ENCODE results near the gene RAB30.

RAB30 gene

DNA sequence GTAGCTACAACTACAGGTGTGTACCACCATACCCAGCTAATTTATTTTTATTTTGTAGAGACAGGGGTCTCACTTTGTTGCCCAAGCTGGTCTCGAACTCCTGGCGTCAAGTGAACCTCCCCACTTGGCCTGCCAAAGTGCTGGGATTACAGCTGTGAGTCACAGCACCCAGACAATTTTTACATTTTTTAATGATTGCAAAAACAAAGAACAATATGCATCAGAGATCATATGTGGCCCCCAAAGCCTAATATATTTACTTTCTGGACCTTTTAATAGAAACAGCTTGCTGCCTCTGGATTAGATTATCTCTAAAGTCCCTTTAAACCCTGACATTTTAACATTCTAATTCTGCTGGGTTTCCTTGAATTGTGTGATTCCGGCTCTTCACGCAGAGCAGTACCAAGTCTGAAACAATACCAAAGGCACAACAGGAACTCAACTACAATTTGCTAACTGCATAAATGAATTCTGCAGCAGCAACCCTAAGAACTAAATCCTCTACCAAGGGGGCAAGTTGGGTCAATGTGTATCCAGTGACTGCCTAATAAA is 25.0 kb downstream of the RAB30 start:
- Histone ChIP-seq H3K9me3 (ENCODE audit: control insufficient read depth, insufficient read depth, low read length) (no peaks in the 10 kb centered on the region), H3K27me3 (ENCODE audit: control insufficient read depth, low read length) (no peaks in the 10 kb centered on the region), H3K27ac (ENCODE audit: low read depth, low read length) (no peak overlapping the region), H3K4me2 (ENCODE audit: low read length) (0 out of 2 replicates have a peak overlapping the region, but pooled peaks have one; percentile 50), H3F3A (ENCODE audit: control insufficient read depth, insufficient read depth) (no peaks in the 10 kb centered on the region; the same call in 1 of the 2 replicates), H3K4me1 (ENCODE audit: control insufficient read depth, low read length) (peaks cover 100% of the 10 kb centered on the region), H3K4me3 (ENCODE audit: low read length) (no peak overlapping the region), H4K20me1 (ENCODE audit: control insufficient read depth, insufficient read depth, low read depth, low read length) (peaks cover 6% of the 10 kb centered on the region; the same call in 1 of the 2 replicates), H3K36me3 (ENCODE audit: control insufficient read depth, low read length) (peaks cover 38% of the 10 kb centered on the region), H3K9me2 (replicated peaks; ENCODE audit: control insufficient read depth, low read length) (no peaks in the 10 kb centered on the region), H3K79me2 (ENCODE audit: control insufficient read depth, low read length) (peaks cover 100% of the 10 kb centered on the region)
- TF ChIP-seq, protein P1, sequence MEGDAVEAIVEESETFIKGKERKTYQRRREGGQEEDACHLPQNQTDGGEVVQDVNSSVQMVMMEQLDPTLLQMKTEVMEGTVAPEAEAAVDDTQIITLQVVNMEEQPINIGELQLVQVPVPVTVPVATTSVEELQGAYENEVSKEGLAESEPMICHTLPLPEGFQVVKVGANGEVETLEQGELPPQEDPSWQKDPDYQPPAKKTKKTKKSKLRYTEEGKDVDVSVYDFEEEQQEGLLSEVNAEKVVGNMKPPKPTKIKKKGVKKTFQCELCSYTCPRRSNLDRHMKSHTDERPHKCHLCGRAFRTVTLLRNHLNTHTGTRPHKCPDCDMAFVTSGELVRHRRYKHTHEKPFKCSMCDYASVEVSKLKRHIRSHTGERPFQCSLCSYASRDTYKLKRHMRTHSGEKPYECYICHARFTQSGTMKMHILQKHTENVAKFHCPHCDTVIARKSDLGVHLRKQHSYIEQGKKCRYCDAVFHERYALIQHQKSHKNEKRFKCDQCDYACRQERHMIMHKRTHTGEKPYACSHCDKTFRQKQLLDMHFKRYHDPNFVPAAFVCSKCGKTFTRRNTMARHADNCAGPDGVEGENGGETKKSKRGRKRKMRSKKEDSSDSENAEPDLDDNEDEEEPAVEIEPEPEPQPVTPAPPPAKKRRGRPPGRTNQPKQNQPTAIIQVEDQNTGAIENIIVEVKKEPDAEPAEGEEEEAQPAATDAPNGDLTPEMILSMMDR (IDR thresholded peaks at IDR 0.05; ENCODE audit: low read depth, low read length, poor library complexity, severe bottlenecking): no peak
- no peak for TF ChIP-seq EZH2phosphoT487 (IDR thresholded peaks at IDR 0.05; ENCODE audit: borderline replicate concordance, low read length)

DNA sequence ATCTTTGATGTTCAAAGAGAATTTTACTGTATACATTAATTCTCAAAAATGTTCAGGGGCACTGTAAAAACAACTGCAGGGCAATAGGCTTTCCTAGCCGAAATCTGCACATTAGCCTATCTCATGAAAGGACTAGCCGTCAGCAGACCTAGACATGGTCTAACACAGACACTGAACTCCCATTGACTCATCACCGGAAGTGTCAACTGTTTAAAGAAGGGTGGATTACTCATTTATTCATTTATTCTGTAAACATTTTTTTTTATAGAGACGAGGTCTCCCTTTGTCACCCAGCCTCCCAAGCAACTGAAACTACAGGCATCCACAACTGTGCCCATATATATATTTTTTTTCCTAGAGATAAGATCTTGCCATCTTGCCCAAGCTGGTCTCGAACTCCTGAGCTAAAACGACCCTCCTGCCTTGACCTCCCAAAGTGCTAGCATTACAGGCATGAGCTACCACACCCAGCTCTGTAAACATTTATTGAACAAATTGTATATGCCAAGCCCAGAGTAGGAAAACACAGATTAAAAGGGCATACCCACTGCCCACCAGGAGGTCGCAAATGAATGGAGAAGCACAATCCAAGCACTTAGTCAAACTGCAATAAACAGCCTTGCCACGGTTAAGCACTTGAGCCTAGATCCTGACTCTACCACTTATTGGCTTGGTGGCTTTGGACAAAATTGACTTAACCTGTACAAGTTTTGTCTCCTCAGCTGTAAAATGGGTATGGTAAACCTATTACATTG is 26.6 kb downstream of the RAB30 start:
- H3K9me3 ChIP-seq (ENCODE audit: control insufficient read depth, insufficient read depth, low read length): no peaks in the 10 kb centered on the region
- H3K4me2 ChIP-seq (ENCODE audit: low read length): peak overlapping the region; percentile 50
- no peaks in the 10 kb centered on the region; the same call in 1 of the 2 replicates for H3F3A ChIP-seq (ENCODE audit: control insufficient read depth, insufficient read depth)
- peaks cover 96% of the 10 kb centered on the region for H3K4me1 ChIP-seq (ENCODE audit: control insufficient read depth, low read length)
- peaks cover 29% of the 10 kb centered on the region for H3K36me3 ChIP-seq (ENCODE audit: control insufficient read depth, low read length)
- no peaks in the 10 kb centered on the region for H3K9me2 ChIP-seq (replicated peaks; ENCODE audit: control insufficient read depth, low read length)
- peaks cover 100% of the 10 kb centered on the region for H3K79me2 ChIP-seq (ENCODE audit: control insufficient read depth, low read length)
- TF ChIP-seq EZH2phosphoT487 (IDR thresholded peaks at IDR 0.05; ENCODE audit: borderline replicate concordance, low read length): no peak
- TF ChIP-seq, protein P1 (IDR thresholded peaks at IDR 0.05; ENCODE audit: low read depth, low read length, poor library complexity, severe bottlenecking): no peak
- no peaks in the 10 kb centered on the region for H3K27me3 ChIP-seq (ENCODE audit: control insufficient read depth, low read length)
- peak overlapping the region; percentile 9; the same call in 1 of the 2 replicates for H3K4me3 ChIP-seq (ENCODE audit: low read length)
- H4K20me1 ChIP-seq (ENCODE audit: control insufficient read depth, insufficient read depth, low read depth, low read length): peaks cover 6% of the 10 kb centered on the region; the same call in 1 of the 2 replicates
- H3K27ac ChIP-seq (ENCODE audit: low read depth, low read length): no peak overlapping the region

DNA sequence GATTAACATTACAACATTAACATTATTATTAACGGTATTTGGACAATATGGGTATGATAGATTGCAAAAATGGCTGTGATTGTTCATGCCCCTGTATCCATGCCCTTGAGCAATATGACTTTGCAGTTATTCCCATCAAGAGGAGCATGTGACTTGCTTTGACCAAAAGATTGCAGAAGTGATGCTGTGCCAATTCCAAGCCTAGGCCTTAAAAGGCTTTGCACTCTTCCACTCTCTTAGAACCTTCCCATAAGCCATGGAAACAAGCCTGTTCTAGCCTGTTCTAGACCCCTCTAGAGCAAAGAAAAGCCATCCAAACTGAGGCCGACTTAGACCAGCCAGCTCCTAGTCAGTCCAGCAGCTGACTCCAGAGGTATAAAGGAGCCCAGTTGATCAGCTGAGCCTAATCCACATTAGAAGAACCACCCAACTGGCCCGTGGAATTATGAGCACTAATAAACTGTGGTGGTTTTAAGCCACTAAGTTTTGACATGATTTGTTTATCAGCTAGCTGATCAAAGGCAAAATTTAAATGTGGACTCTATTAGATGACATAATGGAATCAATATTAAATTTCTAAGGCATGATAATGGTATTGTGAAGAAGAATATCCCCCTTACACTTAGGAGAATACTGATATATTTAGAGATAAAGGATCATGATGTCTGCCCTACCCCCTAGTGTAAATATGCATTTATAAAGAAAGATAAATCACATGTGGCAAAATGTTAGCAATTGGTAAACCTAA is 28.6 kb downstream of the RAB30 start:
- Histone ChIP-seq H3K27ac (ENCODE audit: low read depth, low read length) (no peak overlapping the region), H3K9me3 (ENCODE audit: control insufficient read depth, insufficient read depth, low read length) (no peaks in the 10 kb centered on the region), H3K79me2 (ENCODE audit: control insufficient read depth, low read length) (peaks cover 100% of the 10 kb centered on the region), H3F3A (ENCODE audit: control insufficient read depth, insufficient read depth) (no peaks in the 10 kb centered on the region), H3K4me2 (ENCODE audit: low read length) (peak overlapping the region; percentile 23), H3K36me3 (ENCODE audit: control insufficient read depth, low read length) (peaks cover 41% of the 10 kb centered on the region), H3K27me3 (ENCODE audit: control insufficient read depth, low read length) (no peaks in the 10 kb centered on the region), H3K4me1 (ENCODE audit: control insufficient read depth, low read length) (peaks cover 95% of the 10 kb centered on the region), H4K20me1 (ENCODE audit: control insufficient read depth, insufficient read depth, low read depth, low read length) (peaks cover 11% of the 10 kb centered on the region; the same call in 1 of the 2 replicates), H3K4me3 (ENCODE audit: low read length) (no peak overlapping the region), H3K9me2 (replicated peaks; ENCODE audit: control insufficient read depth, low read length) (no peaks in the 10 kb centered on the region)
- TF ChIP-seq, protein P1 (IDR thresholded peaks at IDR 0.05; ENCODE audit: low read depth, low read length, poor library complexity, severe bottlenecking): no peak
- TF ChIP-seq EZH2phosphoT487 (IDR thresholded peaks at IDR 0.05; ENCODE audit: borderline replicate concordance, low read length): no peak

Measured in DOHH2 (cell line).